Activated CD4-positive, alpha-beta T cell treated with anti-CD3 and anti-CD28 coated beads, Interleukin-2, amount 10 ng/mL, durations not matched to agents 7 days and 5 days (primary cell): Measurements from ENCODE around the gene MAGEB4. TPM values are rescaled to one million over a fixed set of nuclear protein-coding genes. Genes with fewer than 3 reads are reported as not detected.

Experiments
- CTCF ChIA-PET: fragments of 350-600 bp; sonication (Branson Sonifier 250); formaldehyde crosslinking; loops from one replicate; lab custom pipeline; 2021; ENCODE audit warnings: antibody characterized with exemption; lab: Charles Lee
- POLR2A ChIA-PET: fragments of 350-600 bp; sonication (Branson Sonifier 250); formaldehyde crosslinking; loops from one replicate; lab custom pipeline; 2021; ENCODE audit warnings: antibody characterized with exemption; lab: Charles Lee
- DNase-seq: peaks from one replicate; pipeline ENCODE4 v3.0.0-alpha.2; 2020
- H3K27ac Mint-ChIP-seq: one replicate; pipeline ENCODE4 v1.8.0; 2021; ENCODE audit warnings: mild to moderate bottlenecking, moderate library complexity, mixed read lengths
- H3K27me3 Mint-ChIP-seq: one replicate; pipeline ENCODE4 v1.8.0; 2021; ENCODE audit warnings: mixed read lengths
- H3K36me3 Mint-ChIP-seq: one replicate; pipeline ENCODE4 v1.8.0; 2021; ENCODE audit warnings: low read depth, mixed read lengths
- H3K4me1 Mint-ChIP-seq: one replicate; pipeline ENCODE4 v1.8.0; 2021; ENCODE audit warnings: mixed read lengths
- H3K4me3 Mint-ChIP-seq: one replicate; pipeline ENCODE4 v1.8.0; 2021; ENCODE audit warnings: mild to moderate bottlenecking, moderate library complexity, mixed read lengths
- H3K9me3 Mint-ChIP-seq: one replicate; pipeline ENCODE4 v1.8.0; 2021; ENCODE audit warnings: mixed read lengths
- total RNA-seq, 2 experiments: library from RNA; stranded (reverse); gene quantifications; one replicate each; pipeline ENCODE4 v1.2.3, GENCODE V29; 2021

MAGEB4 gene
- total RNA-seq, 2 experiments from 2014 or later = not detected

- DNase-seq = no peak
- ChIA-PET POLR2A (no interaction called here), CTCF (no interaction called here)
- Mint-ChIP-seq H3K36me3 (no peaks in the 10 kb centered on the region), H3K27ac (no peak overlapping the region), H3K4me3 (no peak overlapping the region), H3K27me3 (peaks cover 2% of the 10 kb centered on the region), H3K9me3 (no peaks in the 10 kb centered on the region), H3K4me1 (no peaks in the 10 kb centered on the region)
These were observed 11.5 kb downstream of the MAGEB4 start for GRCh38 chrX:30253257-30253656.

DNA sequence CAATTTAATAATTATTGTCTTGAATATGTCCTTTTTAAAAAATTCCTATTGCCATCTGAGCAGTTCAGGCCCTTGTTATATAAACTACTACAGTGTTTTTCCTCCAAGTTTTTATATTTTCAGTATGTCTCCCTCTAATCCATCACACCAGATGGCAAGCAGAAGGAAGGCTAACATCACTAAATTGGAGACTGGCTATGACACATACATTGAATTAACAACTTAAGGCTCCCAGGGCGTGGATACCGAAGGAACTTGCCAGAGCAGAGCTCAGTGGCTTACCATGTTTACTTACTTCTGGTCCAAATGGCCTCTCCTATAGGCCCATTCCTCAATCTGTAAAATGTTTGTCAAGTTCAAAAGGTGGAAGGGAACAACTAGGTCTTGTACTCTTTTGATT, 18.1 kb downstream of the MAGEB4 start:
- ChIA-PET POLR2A (no interaction called here), CTCF (no interaction called here)
- H3K4me3 Mint-ChIP-seq = no peak overlapping the region
- H3K9me3 Mint-ChIP-seq = no peaks in the 10 kb centered on the region
- no peaks in the 10 kb centered on the region for H3K36me3 Mint-ChIP-seq
- no peaks in the 10 kb centered on the region for H3K4me1 Mint-ChIP-seq
- no peak overlapping the region for H3K27ac Mint-ChIP-seq
- DNase-seq = no peak
- peaks cover 2% of the 10 kb centered on the region for H3K27me3 Mint-ChIP-seq

DNA sequence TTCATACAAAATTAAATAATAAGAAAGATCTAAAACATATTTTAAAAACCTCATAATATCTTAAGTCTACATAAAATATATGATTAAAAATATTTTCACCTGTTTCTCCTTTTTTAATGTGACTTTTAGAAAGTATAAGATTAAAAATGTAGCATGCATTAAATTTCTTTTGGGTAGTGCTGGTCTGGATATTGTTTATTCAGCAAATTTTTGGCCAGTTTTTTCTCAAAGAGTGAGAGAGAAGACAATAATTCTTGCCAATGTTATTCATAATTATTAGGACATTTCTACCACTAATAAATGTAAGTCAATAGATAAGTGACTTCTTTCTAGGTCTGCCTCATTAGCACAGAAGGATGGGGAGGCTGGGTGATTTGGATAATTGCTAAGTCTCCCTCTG, 19.2 kb downstream of the MAGEB4 start:
- Mint-ChIP-seq H3K36me3 (no peaks in the 10 kb centered on the region), H3K9me3 (no peaks in the 10 kb centered on the region), H3K27ac (no peak overlapping the region), H3K4me1 (no peaks in the 10 kb centered on the region), H3K27me3 (peaks cover 2% of the 10 kb centered on the region), H3K4me3 (no peak overlapping the region)
- DNase-seq = no peak
- ChIA-PET POLR2A (no interaction called here), CTCF (no interaction called here)

DNA sequence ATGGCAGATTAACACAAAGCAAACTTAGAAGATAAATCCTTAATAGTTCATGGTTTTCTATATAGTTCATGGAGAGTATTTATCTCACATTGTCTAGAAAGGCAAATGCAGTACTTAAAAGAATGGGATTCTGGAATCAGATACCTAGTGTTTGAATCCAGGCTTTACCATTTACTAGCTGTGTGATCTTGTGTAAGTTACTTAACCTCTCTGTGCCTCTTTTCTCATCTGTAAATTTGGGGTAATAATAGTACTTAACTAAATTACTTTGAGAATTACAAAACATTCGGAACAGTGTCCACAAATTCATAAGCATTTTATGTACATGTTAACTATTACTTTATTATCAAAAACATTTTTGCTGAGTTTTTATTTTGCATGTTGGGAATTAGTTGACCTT, 21.0 kb downstream of the MAGEB4 start:
- CTCF ChIA-PET = interaction anchor here (0.9 kb wide), 1 partner anchor 10 kb away, joined by 3 read pairs; no protein-coding TSS in a partner anchor

DNA sequence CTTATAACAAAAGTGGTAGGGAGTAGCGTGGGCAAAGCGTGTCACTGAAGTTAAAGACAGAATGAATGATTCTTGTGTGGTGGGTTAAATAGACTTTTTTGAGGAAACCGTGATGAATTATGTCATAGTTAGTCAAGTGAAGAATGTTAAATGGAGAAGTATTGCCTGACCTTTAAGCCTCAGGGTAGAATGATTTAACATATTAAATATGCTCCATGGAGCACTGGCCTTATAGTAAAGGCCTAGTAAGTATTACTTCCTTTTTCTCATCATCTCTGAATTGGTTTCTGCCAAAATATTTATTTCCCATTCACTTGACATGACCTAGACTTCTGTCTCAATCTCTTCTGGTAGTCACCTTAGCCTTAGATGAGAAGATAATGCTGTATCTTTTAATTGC, 28.8 kb downstream of the MAGEB4 start:
- ChIA-PET CTCF (no interaction called here), POLR2A (no interaction called here)
- H3K9me3 Mint-ChIP-seq = no peaks in the 10 kb centered on the region
- DNase-seq = no peak
- no peaks in the 10 kb centered on the region for H3K36me3 Mint-ChIP-seq
- H3K4me3 Mint-ChIP-seq = no peak overlapping the region
- no peaks in the 10 kb centered on the region for H3K4me1 Mint-ChIP-seq
- H3K27me3 Mint-ChIP-seq = no peaks in the 10 kb centered on the region
- no peak overlapping the region for H3K27ac Mint-ChIP-seq

More for the DNA sequence above, 21.0 kb downstream of the MAGEB4 start:
- Mint-ChIP-seq H3K4me1 (no peaks in the 10 kb centered on the region), H3K4me3 (no peak overlapping the region), H3K36me3 (no peaks in the 10 kb centered on the region), H3K27me3 (no peaks in the 10 kb centered on the region), H3K9me3 (no peaks in the 10 kb centered on the region), H3K27ac (no peak overlapping the region)
- DNase-seq = no peak
- POLR2A ChIA-PET = no interaction called here

- no peaks in the 10 kb centered on the region for H3K9me3 Mint-ChIP-seq
- no peak overlapping the region for H3K27ac Mint-ChIP-seq
- no peak for DNase-seq
- ChIA-PET CTCF (interaction anchor here (0.6 kb wide), 1 partner anchor 711 kb away, joined by 3 read pairs; no protein-coding TSS in a partner anchor), POLR2A (no interaction called here)
- no peaks in the 10 kb centered on the region for H3K36me3 Mint-ChIP-seq
- H3K4me1 Mint-ChIP-seq = peaks cover 6% of the 10 kb centered on the region
- H3K4me3 Mint-ChIP-seq = no peak overlapping the region
- no peaks in the 10 kb centered on the region for H3K27me3 Mint-ChIP-seq
These were observed 33.7 kb downstream of the MAGEB4 start for GRCh38 chrX:30275498-30275897.

GRCh38 chrX:30278365-30278764, 36.6 kb downstream of the MAGEB4 start:
- Mint-ChIP-seq H3K36me3 (no peaks in the 10 kb centered on the region), H3K4me1 (peaks cover 6% of the 10 kb centered on the region), H3K27ac (no peak overlapping the region), H3K27me3 (no peaks in the 10 kb centered on the region), H3K9me3 (no peaks in the 10 kb centered on the region), H3K4me3 (no peak overlapping the region)
- ChIA-PET CTCF (no interaction called here), POLR2A (no interaction called here)
- DNase-seq = no peak

DNA sequence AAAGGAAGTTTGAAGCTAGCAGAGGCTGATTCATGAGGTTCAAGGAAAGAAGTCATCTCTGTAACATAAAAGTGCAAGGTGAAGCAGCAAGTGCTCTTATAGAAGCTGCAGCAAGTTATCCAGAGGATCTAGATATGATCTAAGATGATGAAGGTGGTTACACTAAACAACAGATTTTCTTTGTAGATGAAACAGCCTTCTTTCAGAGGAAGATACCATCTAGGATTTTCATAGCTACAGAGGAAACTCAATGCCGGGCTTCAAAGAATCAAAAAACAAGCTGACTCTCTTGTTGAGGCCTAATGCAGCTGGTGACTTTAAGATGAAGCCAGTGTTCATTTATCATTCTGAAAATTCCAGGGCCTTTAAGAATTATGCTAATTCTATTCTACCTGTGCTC, 38.6 kb downstream of the MAGEB4 start:
- peaks cover 6% of the 10 kb centered on the region for H3K4me1 Mint-ChIP-seq
- no peak for DNase-seq
- H3K27ac Mint-ChIP-seq = no peak overlapping the region
- ChIA-PET CTCF (interaction anchor here (1.4 kb wide), 1 partner anchor 12 kb away, joined by 3 read pairs; no protein-coding TSS in a partner anchor), POLR2A (no interaction called here)
- H3K9me3 Mint-ChIP-seq = no peaks in the 10 kb centered on the region
- H3K27me3 Mint-ChIP-seq = no peaks in the 10 kb centered on the region
- H3K4me3 Mint-ChIP-seq = no peak overlapping the region
- H3K36me3 Mint-ChIP-seq = no peaks in the 10 kb centered on the region

- no peaks in the 10 kb centered on the region for H3K9me3 Mint-ChIP-seq
- peaks cover 6% of the 10 kb centered on the region for H3K4me1 Mint-ChIP-seq
- H3K27ac Mint-ChIP-seq = no peak overlapping the region
- CTCF ChIA-PET = no interaction called here
- H3K4me3 Mint-ChIP-seq = no peak overlapping the region
- POLR2A ChIA-PET = no interaction called here
- H3K36me3 Mint-ChIP-seq = no peaks in the 10 kb centered on the region
- DNase-seq = no peak
- no peaks in the 10 kb centered on the region for H3K27me3 Mint-ChIP-seq
These were observed 40.7 kb downstream of the MAGEB4 start for GRCh38 chrX:30282527-30282926.

DNA sequence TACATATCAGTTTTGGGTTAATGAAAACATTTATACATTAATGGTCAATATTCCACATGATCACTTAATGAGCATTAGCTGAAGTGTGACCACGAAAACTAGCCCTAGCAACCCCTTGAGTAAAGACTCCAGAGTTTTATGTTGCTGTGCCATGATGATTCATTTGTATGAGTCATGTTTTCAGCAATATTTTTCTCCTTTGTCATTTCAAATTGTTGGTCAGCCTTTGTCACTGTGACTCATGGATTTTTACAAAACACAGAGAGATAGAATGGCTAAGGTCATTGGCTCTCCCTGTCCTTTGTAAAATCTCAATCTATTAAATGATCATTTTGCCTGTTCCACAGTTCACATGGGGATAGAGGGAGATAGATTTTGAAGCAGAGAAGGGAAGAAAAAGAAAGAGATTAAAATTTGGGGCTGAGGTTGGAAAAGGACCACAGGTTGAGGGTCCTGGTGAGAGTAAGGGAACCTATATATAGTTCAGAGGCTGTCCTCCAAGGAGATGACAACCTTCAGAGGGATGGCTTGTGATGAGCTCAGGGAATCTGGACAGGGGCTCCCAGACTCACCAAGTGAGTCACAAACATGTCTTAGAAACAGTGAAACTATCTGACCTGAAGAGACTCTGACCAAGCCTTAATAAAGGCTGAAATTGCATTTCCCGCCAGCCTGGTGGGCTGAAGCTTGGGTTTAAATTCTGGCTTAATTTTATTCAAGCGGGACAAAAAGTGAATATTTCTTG, 41.8 kb downstream of the MAGEB4 start:
- Mint-ChIP-seq H3K36me3 (no peaks in the 10 kb centered on the region), H3K27me3 (no peaks in the 10 kb centered on the region), H3K4me3 (no peak overlapping the region), H3K4me1 (peaks cover 6% of the 10 kb centered on the region), H3K27ac (no peak overlapping the region), H3K9me3 (no peaks in the 10 kb centered on the region)
- DNase-seq = no peak
- CTCF ChIA-PET = no interaction called here
- POLR2A ChIA-PET = no interaction called here

Other genes starting within 250 kb of the MAGEB4 start
- gene MAGEB2, start 26.4 kb upstream of the MAGEB4 start, total RNA-seq = not detected
- gene MAGEB3, start 11.3 kb upstream of the MAGEB4 start, total RNA-seq = not detected
- not detected for gene MAGEB1, start 5.1 kb downstream of the MAGEB4 start, total RNA-seq
- gene NR0B1, start 67.4 kb downstream of the MAGEB4 start, total RNA-seq = not detected